Endothelial cell of umbilical vein (primary cell): ENCODE results near the gene RAP2A.

Source experiments
- EZH2 ChIP-seq: IDR thresholded peaks from 2 replicates; pipeline ENCODE4 v1.6.1; 2012; ENCODE audit warnings: borderline replicate concordance, low read depth, mild to moderate bottlenecking, moderate library complexity, low read length, inconsistent platforms; ENCODE audit not compliant: severe bottlenecking
- FOS ChIP-seq: IDR thresholded peaks from 2 replicates; pipeline ENCODE4 v1.6.1; 2011; ENCODE audit warnings: mild to moderate bottlenecking, low read length, moderate library complexity, borderline replicate concordance; ENCODE audit not compliant: insufficient read depth
- GATA2 ChIP-seq: IDR thresholded peaks from 2 replicates; pipeline ENCODE4 v1.7.0; 2011; ENCODE audit warnings: low read depth, mild to moderate bottlenecking, moderate library complexity, mixed read lengths, low read length; ENCODE audit not compliant: insufficient read length, insufficient read depth
- JUN ChIP-seq: IDR thresholded peaks from 2 replicates; pipeline ENCODE4 v1.6.1; 2011; ENCODE audit warnings: borderline replicate concordance, low read depth; ENCODE audit not compliant: insufficient read length, insufficient read depth
- MYC ChIP-seq: IDR thresholded peaks from one replicate; pipeline ENCODE4 v1.6.1; 2011; ENCODE audit warnings: mild to moderate bottlenecking, low read depth, low read length
- POLR2A ChIP-seq: IDR thresholded peaks from 2 replicates; pipeline ENCODE4 v1.6.1; 2012; ENCODE audit warnings: low read depth, mild to moderate bottlenecking, control low read depth, low read length
- POLR2AphosphoS5 ChIP-seq: IDR thresholded peaks from 2 replicates; pipeline ENCODE4 v1.6.1; 2012; ENCODE audit warnings: low read depth, mild to moderate bottlenecking, control low read depth, low read length, moderate library complexity; ENCODE audit not compliant: insufficient read depth
- TF ChIP-seq, protein P1 (sequence below), 2 donors: IDR thresholded peaks; 1 replicate in 1 of 2; 2 replicates in 1 of 2; pipeline ENCODE4 v1.5.1; 2011; ENCODE audit warnings: low read length in 2 of 2, mild to moderate bottlenecking in 2 of 2, moderate library complexity in 2 of 2, control low read depth in 1 of 2, inconsistent platforms in 1 of 2, low read depth in 1 of 2; ENCODE audit not compliant: insufficient read depth in 1 of 2; ENCODE audit errors: extremely low read depth in 1 of 2
- TF ChIP-seq, protein P2 (sequence below): IDR thresholded peaks from 2 replicates; pipeline ENCODE4 v1.6.1; 2011; ENCODE audit not compliant: insufficient read depth, insufficient read length

DNA sequence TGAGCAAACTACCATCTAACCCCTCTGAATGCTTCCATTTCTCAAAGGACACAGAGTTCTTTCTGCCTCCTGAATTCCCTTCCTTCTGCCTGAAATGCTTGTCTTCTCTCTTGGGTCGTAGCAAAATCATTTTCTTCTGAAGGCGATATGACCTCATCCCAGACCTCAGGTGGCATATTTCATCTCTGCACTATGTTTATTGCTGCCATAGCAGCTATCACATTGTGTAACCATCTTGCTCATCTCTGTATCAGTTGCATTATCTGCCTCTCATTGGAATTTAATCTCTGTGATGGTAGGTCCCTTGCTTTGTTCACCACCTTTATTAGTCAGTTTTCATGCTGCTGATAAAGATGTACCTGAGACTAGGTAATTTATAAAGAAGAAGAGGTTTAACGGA lies 32.5 kb upstream of the RAP2A start:
- TF ChIP-seq POLR2A: no peak
- TF ChIP-seq, protein P1, sequence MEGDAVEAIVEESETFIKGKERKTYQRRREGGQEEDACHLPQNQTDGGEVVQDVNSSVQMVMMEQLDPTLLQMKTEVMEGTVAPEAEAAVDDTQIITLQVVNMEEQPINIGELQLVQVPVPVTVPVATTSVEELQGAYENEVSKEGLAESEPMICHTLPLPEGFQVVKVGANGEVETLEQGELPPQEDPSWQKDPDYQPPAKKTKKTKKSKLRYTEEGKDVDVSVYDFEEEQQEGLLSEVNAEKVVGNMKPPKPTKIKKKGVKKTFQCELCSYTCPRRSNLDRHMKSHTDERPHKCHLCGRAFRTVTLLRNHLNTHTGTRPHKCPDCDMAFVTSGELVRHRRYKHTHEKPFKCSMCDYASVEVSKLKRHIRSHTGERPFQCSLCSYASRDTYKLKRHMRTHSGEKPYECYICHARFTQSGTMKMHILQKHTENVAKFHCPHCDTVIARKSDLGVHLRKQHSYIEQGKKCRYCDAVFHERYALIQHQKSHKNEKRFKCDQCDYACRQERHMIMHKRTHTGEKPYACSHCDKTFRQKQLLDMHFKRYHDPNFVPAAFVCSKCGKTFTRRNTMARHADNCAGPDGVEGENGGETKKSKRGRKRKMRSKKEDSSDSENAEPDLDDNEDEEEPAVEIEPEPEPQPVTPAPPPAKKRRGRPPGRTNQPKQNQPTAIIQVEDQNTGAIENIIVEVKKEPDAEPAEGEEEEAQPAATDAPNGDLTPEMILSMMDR (IDR thresholded peaks at IDR 0.05; ENCODE audit: extremely low read depth in 1 of 2, insufficient read depth in 1 of 2, low read depth in 1 of 2, low read length in 2 of 2): no peak
- TF ChIP-seq, protein P2, sequence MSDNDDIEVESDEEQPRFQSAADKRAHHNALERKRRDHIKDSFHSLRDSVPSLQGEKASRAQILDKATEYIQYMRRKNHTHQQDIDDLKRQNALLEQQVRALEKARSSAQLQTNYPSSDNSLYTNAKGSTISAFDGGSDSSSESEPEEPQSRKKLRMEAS: no peak
- TF ChIP-seq EZH2: no peak
- TF ChIP-seq POLR2AphosphoS5: no peak
- TF ChIP-seq FOS: no peak
- no peak for TF ChIP-seq MYC
- TF ChIP-seq GATA2: no peak
- no peak for TF ChIP-seq JUN
